ENCODE measurements around the gene HPS5.

DNA sequence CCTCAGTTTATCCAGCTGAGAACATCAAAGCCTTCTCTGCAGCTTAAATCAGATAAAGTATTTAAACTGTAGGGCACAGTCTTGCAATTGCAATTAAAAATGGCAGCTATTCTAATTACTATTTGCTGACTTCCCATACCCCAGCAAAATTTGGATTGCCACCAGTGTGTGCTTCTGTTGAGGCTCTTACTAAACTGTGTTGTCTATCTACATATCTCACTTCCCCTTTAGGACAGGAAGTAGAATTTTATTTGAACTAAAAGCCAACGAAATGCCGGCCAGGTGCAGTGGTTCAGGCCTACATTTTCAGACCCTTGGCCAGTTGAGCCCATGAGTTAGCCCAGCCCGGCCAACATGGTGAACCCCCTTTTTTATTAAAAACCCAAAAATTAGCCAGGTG is 92.4 kb downstream of the HPS5 start:
- TF ChIP-seq POLR2A (IDR thresholded peaks at IDR 0.05) (no peak), POLR2AphosphoS5 (IDR thresholded peaks at IDR 0.05) (no peak), EP300 (IDR thresholded peaks at IDR 0.05) (no peak)
- TF ChIP-seq, protein P1, sequence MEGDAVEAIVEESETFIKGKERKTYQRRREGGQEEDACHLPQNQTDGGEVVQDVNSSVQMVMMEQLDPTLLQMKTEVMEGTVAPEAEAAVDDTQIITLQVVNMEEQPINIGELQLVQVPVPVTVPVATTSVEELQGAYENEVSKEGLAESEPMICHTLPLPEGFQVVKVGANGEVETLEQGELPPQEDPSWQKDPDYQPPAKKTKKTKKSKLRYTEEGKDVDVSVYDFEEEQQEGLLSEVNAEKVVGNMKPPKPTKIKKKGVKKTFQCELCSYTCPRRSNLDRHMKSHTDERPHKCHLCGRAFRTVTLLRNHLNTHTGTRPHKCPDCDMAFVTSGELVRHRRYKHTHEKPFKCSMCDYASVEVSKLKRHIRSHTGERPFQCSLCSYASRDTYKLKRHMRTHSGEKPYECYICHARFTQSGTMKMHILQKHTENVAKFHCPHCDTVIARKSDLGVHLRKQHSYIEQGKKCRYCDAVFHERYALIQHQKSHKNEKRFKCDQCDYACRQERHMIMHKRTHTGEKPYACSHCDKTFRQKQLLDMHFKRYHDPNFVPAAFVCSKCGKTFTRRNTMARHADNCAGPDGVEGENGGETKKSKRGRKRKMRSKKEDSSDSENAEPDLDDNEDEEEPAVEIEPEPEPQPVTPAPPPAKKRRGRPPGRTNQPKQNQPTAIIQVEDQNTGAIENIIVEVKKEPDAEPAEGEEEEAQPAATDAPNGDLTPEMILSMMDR (IDR thresholded peaks at IDR 0.05): no peak

Measured in stomach (tissue), 4 donors.